SK-N-SH (cell line): Measurements from ENCODE around the gene CMTM2. TPM values are rescaled to one million over a fixed set of nuclear protein-coding genes. Genes with fewer than 3 reads are reported as not detected.

Source experiments
- CTCF ChIA-PET: fragments of 300-600, 350-600 bp; formaldehyde crosslinking; extraction: SDS; loops from one replicate; lab custom pipeline; 2021; lab: Yijun Ruan, JAX
- POLR2A ChIA-PET: fragments of 350-600 bp; sonication (Branson Sonifier 250); formaldehyde crosslinking; extraction: SDS; loops from one replicate; lab custom pipeline; 2020; ENCODE audit warnings: antibody characterized with exemption, inconsistent platforms; lab: Yijun Ruan, JAX
- DNase-seq: peaks from one replicate; pipeline ENCODE4 v3.0.0; 2012
- H2AFZ ChIP-seq: fragments of 200-600 bp; sonication (generic); 2 replicates; pipeline ENCODE4 v1.8.1; 2016; ENCODE audit warnings: antibody characterized with exemption, mild to moderate bottlenecking, low read depth
- H3F3A ChIP-seq: fragments of 200-600 bp; sonication (generic); replicated peaks from 2 replicates; pipeline ENCODE3; 2016; ENCODE audit warnings: antibody characterized with exemption, mild to moderate bottlenecking; ENCODE audit not compliant: insufficient read depth
- H3K27ac ChIP-seq, 2 experiments: fragments of 200-500 bp in 1 of 2; fragments of 200-600 bp in 1 of 2; sonication (Bioruptor generic) in 1 of 2; sonication (generic), shearing (Covaris generic) in 1 of 2; 2 replicates each; pipeline versions ENCODE4 v1.5.1 to v1.6.1; 2014 to 2016; ENCODE audit warnings: low read depth in 2 of 2, inconsistent platforms in 1 of 2, low read length in 1 of 2, mild to moderate bottlenecking in 1 of 2, mixed read lengths in 1 of 2
- H3K27me3 ChIP-seq: fragments of 200-600 bp; sonication (generic), shearing (Covaris generic); 2 replicates; pipeline ENCODE4 v1.6.1; 2016; ENCODE audit warnings: mixed run types; ENCODE audit not compliant: insufficient read depth
- H3K36me3 ChIP-seq, 2 experiments: fragments of 200-500 bp in 1 of 2; fragments of 200-600 bp in 1 of 2; sonication (Bioruptor generic) in 1 of 2; sonication (generic) in 1 of 2; replicated peaks in 1 of 2; 2 replicates each; pipeline versions ENCODE3 to v1.5.1; 2014 to 2016; ENCODE audit warnings: low read length in 1 of 2, mild to moderate bottlenecking in 1 of 2; ENCODE audit not compliant: insufficient read depth in 2 of 2, control insufficient read depth in 1 of 2
- H3K4me1 ChIP-seq, 2 experiments: fragments of 200-500 bp in 1 of 2; fragments of 200-600 bp in 1 of 2; sonication (Bioruptor generic) in 1 of 2; sonication (generic), shearing (Covaris generic) in 1 of 2; 2 replicates each; pipeline versions ENCODE4 v1.5.1 to v1.6.1; 2014 to 2016; ENCODE audit warnings: low read depth in 1 of 2, low read length in 1 of 2, mixed run types in 1 of 2; ENCODE audit not compliant: insufficient read depth in 2 of 2, control insufficient read depth in 1 of 2
- H3K4me2 ChIP-seq: fragments of 200-600 bp; sonication (generic), shearing (Covaris generic); 2 replicates; pipeline ENCODE4 v1.6.1; 2017; ENCODE audit warnings: mixed run types
- H3K4me3 ChIP-seq, 2 experiments: fragments of 200-500 bp in 1 of 2; fragments of 200-600 bp in 1 of 2; sonication (Bioruptor generic) in 1 of 2; sonication (generic), shearing (Covaris generic) in 1 of 2; 2 replicates each; pipeline versions ENCODE4 v1.5.1 to v1.8.1; 2014 to 2016; ENCODE audit warnings: low read depth in 2 of 2, inconsistent platforms in 1 of 2, low read length in 1 of 2, mild to moderate bottlenecking in 1 of 2, mixed read lengths in 1 of 2, moderate library complexity in 1 of 2
- H3K79me2 ChIP-seq: fragments of 200-600 bp; sonication (generic); 2 replicates; pipeline ENCODE4 v1.8.1; 2017; ENCODE audit warnings: mild to moderate bottlenecking; ENCODE audit not compliant: insufficient read depth
- H3K9ac ChIP-seq: fragments of 200-600 bp; sonication (generic); 2 replicates; pipeline ENCODE4 v1.6.1; 2017; ENCODE audit warnings: mixed run types
- H3K9me2 ChIP-seq: fragments of 200-600 bp; sonication (generic); 2 replicates; pipeline ENCODE4 v1.6.1; 2017; ENCODE audit warnings: mixed run types
- H3K9me3 ChIP-seq: fragments of 200-600 bp; sonication (generic); 2 replicates; pipeline ENCODE4 v1.6.1; 2017; ENCODE audit warnings: mixed run types, mild to moderate bottlenecking, moderate library complexity
- H4K20me1 ChIP-seq: fragments of 200-600 bp; sonication (generic); 2 replicates; pipeline ENCODE4 v1.6.1; 2017; ENCODE audit warnings: mild to moderate bottlenecking, mixed run types; ENCODE audit not compliant: insufficient read depth
- CHD2 ChIP-seq: fragments of 150-350 bp; IDR thresholded peaks from 2 replicates; pipeline ENCODE4 v1.6.1; 2018; ENCODE audit warnings: low read length; ENCODE audit not compliant: partially characterized antibody
- CTCF ChIP-seq: fragments of 200-600 bp; sonication (generic); IDR thresholded peaks from 2 replicates; pipeline ENCODE4 v1.6.1; 2017; ENCODE audit warnings: antibody characterized with exemption, mild to moderate bottlenecking, moderate library complexity
- FOSL2 ChIP-seq: IDR thresholded peaks from 2 replicates; pipeline ENCODE4 v1.4.0; 2012; ENCODE audit warnings: low read depth, mild to moderate bottlenecking, moderate library complexity, borderline replicate concordance
- FOXJ3 ChIP-seq: sonication (generic); formaldehyde crosslinking; IDR thresholded peaks from 2 replicates; pipeline ENCODE4 v1.5.1; 2020; ENCODE audit warnings: mild to moderate bottlenecking, missing genetic modification reagents
- FOXM1 ChIP-seq: IDR thresholded peaks from 2 replicates; pipeline ENCODE4 v1.4.0; 2012; ENCODE audit warnings: low read depth, mild to moderate bottlenecking
- GABPA ChIP-seq: IDR thresholded peaks from 2 replicates; pipeline ENCODE4 v1.4.0; 2012; ENCODE audit warnings: low read depth, mild to moderate bottlenecking
- POLR2AphosphoS5 ChIP-seq: IDR thresholded peaks from 2 replicates; pipeline ENCODE4 v1.6.1; 2012; ENCODE audit warnings: low read depth, low read length
- RAD21 ChIP-seq: IDR thresholded peaks from 2 replicates; pipeline ENCODE4 v1.6.1; 2012; ENCODE audit warnings: mild to moderate bottlenecking, low read length
- RCOR1 ChIP-seq: fragments of 150-350 bp; IDR thresholded peaks from 2 replicates; pipeline ENCODE4 v1.6.1; 2017; ENCODE audit warnings: antibody characterized with exemption, low read length
- RFX5 ChIP-seq: IDR thresholded peaks from 2 replicates; pipeline ENCODE4 v1.6.1; 2012; ENCODE audit warnings: mild to moderate bottlenecking, improper control_type of control experiment, low read length
- RXRA ChIP-seq: IDR thresholded peaks from 2 replicates; pipeline ENCODE4 v1.4.0; 2012; ENCODE audit warnings: low read depth, mild to moderate bottlenecking, borderline replicate concordance
- SIN3A ChIP-seq: IDR thresholded peaks from 2 replicates; pipeline ENCODE4 v1.6.1; 2012; ENCODE audit warnings: low read depth, mild to moderate bottlenecking, low read length, moderate library complexity, borderline replicate concordance
- TAF1 ChIP-seq: IDR thresholded peaks from 2 replicates; pipeline ENCODE4 v1.6.1; 2012; ENCODE audit warnings: low read depth, mild to moderate bottlenecking, low read length, moderate library complexity, borderline replicate concordance
- TCF12 ChIP-seq: IDR thresholded peaks from 2 replicates; pipeline ENCODE4 v1.4.0; 2012
- USF1 ChIP-seq: IDR thresholded peaks from 2 replicates; pipeline ENCODE4 v1.4.0; 2012; ENCODE audit warnings: low read depth, borderline replicate concordance
- WGBS: methylation state at CpG from one replicate; pipeline ENCODE4 v1.1.6; 2017; ENCODE audit warnings: low lambda C conversion rate; 5-methylcytosine and 5-hydroxymethylcytosine counted together
- polyA plus RNA-seq, 3 experiments: library from polyadenylated mRNA; depleted of rRNA; stranded (reverse); fragments of >200 nt; gene quantifications; 2 replicates each; pipeline ENCODE4 v1.2.3, GENCODE V29; 2012
- TF ChIP-seq, protein P1 (sequence below): IDR thresholded peaks from 2 replicates; pipeline ENCODE4; 2012
- TF ChIP-seq, protein P2 (sequence below): fragments of 150-350 bp; IDR thresholded peaks from 2 replicates; pipeline ENCODE4 v1.6.1; 2017; ENCODE audit warnings: antibody characterized with exemption, low read length, low read depth, borderline replicate concordance
- TF ChIP-seq, protein P3 (sequence below): IDR thresholded peaks from 2 replicates; pipeline ENCODE4 v1.4.0; 2012; ENCODE audit warnings: low read depth

CMTM2 gene
- polyA plus RNA-seq, 1 of the 3 experiments (the other 2 are of a cell fraction) = not detected

DNA sequence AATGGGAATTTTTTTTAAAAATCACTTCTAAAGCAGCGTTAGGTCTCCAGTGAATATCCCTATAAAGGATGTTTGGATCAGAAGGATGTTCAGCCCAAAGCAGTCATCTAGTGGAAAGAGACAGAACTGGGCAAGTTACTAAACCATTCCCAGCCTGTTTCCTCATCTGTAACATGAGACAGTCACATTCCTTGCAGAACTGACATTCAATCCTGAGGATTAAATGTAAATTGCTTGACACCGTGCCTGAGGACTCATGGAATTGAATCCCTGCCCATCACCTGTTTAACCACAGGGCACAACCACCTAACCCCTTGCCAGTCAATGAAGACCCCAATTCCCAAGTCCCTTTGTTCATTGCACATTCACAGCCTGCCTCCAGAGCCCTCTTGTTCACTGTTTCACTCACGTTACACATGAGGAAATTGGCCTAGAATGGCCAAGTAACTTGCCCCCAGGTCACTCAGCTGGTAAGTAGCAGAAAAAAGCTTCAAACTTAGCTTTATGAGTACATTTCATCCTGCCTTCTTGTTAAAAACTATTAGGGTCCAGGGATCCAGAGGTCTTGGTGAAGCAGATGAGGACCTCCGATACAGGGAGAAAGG lies 1.4 kb downstream of the CMTM2 start:
- H3K4me3 ChIP-seq = no peak overlapping the region
- no peaks in the 10 kb centered on the region for H3K9me3 ChIP-seq
- H3K36me3 ChIP-seq = no peaks in the 10 kb centered on the region
- POLR2A ChIA-PET = no interaction called here
- no peak for DNase-seq
- WGBS = 73% methylated on average over 4 of the region's 4 CpGs
- peak overlapping the region; percentile 56; the same call in 1 of the 2 replicates for H2AFZ ChIP-seq
- TF ChIP-seq, protein P1, sequence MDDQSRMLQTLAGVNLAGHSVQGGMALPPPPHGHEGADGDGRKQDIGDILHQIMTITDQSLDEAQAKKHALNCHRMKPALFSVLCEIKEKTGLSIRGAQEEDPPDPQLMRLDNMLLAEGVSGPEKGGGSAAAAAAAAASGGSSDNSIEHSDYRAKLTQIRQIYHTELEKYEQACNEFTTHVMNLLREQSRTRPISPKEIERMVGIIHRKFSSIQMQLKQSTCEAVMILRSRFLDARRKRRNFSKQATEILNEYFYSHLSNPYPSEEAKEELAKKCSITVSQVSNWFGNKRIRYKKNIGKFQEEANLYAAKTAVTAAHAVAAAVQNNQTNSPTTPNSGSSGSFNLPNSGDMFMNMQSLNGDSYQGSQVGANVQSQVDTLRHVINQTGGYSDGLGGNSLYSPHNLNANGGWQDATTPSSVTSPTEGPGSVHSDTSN = peak; percentile 67
- TF ChIP-seq CTCF (peak; percentile 33), TCF12 (peak; percentile 35; the same call in 1 of the 2 replicates), FOSL2 (no peak)
- TF ChIP-seq, protein P2, sequence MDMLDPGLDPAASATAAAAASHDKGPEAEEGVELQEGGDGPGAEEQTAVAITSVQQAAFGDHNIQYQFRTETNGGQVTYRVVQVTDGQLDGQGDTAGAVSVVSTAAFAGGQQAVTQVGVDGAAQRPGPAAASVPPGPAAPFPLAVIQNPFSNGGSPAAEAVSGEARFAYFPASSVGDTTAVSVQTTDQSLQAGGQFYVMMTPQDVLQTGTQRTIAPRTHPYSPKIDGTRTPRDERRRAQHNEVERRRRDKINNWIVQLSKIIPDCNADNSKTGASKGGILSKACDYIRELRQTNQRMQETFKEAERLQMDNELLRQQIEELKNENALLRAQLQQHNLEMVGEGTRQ = no peak
- TF ChIP-seq, all 33 proteins: peak for 3
- Histone ChIP-seq H3K79me2 (no peaks in the 10 kb centered on the region), H4K20me1 (no peaks in the 10 kb centered on the region), H3K9me2 (no peaks in the 10 kb centered on the region), H3K4me1 (peaks cover 0 to 16% of the 10 kb centered on the region in 2 experiments; a peak in 2 of 4 replicates), H3K27me3 (no peaks in the 10 kb centered on the region), H3K27ac (peak overlapping the region; percentile 31 to 52; a peak in 3 of 4 replicates), H3K4me2 (peak overlapping the region; percentile 44), H3F3A (peaks cover 7% of the 10 kb centered on the region), H3K9ac (no peak overlapping the region)
- CTCF ChIA-PET = interaction anchor here (1.2 to 2.8 kb wide), 2 partner anchors 18 to 28 kb away, joined by 4 to 9 read pairs; no protein-coding TSS in a partner anchor

- Histone ChIP-seq H3K9ac (no peak overlapping the region), H3K27ac (peak overlapping the region; percentile 7 to 52; a peak in 3 of 4 replicates), H3K4me1 (peaks cover 0 to 16% of the 10 kb centered on the region in 2 experiments; a peak in 2 of 4 replicates), H3K4me3 (no peak overlapping the region), H3K36me3 (no peaks in the 10 kb centered on the region), H4K20me1 (no peaks in the 10 kb centered on the region), H3K4me2 (peak overlapping the region; percentile 44), H2AFZ (peak overlapping the region; percentile 56; the same call in 1 of the 2 replicates), H3F3A (peaks cover 7% of the 10 kb centered on the region), H3K9me2 (no peaks in the 10 kb centered on the region), H3K27me3 (no peaks in the 10 kb centered on the region), H3K79me2 (no peaks in the 10 kb centered on the region), H3K9me3 (no peaks in the 10 kb centered on the region)
- CTCF ChIA-PET = interaction anchor here (1.2 to 2.8 kb wide), 2 partner anchors 19 to 27 kb away, joined by 4 to 9 read pairs; no protein-coding TSS in a partner anchor
- 88% methylated on average over 3 of the region's 3 CpGs for WGBS
- POLR2A ChIA-PET = no interaction called here
- no peak for DNase-seq
- TF ChIP-seq, protein P3, sequence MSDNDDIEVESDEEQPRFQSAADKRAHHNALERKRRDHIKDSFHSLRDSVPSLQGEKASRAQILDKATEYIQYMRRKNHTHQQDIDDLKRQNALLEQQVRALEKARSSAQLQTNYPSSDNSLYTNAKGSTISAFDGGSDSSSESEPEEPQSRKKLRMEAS = no peak
- TF ChIP-seq POLR2AphosphoS5 (no peak), RFX5 (no peak), GABPA (no peak), FOXM1 (no peak), SIN3A (no peak), CHD2 (no peak), RXRA (no peak), RCOR1 (no peak), USF1 (no peak), TAF1 (no peak), CTCF (no peak), FOXJ3 (CRISPR knock-in tag) (no peak), RAD21 (no peak)
These were observed 2.1 kb downstream of the CMTM2 start for GRCh38 chr16:66581246-66581952.
